Panc1 (cell line): ENCODE data around the gene SLC26A11.

Experiments
- POLR2AphosphoS5 ChIP-seq: IDR thresholded peaks from 2 replicates; pipeline ENCODE4 v1.6.1; 2012; ENCODE audit warnings: mild to moderate bottlenecking, low read depth, low read length, moderate library complexity
- SIN3A ChIP-seq: IDR thresholded peaks from 2 replicates; pipeline ENCODE4 v1.6.1; 2012; ENCODE audit warnings: low read depth, mild to moderate bottlenecking, low read length, moderate library complexity, borderline replicate concordance; ENCODE audit not compliant: insufficient read depth
- TF ChIP-seq, protein P1 (sequence below): fragments of 450-650 bp; IDR thresholded peaks from 2 replicates; pipeline ENCODE4 v1.5.1; 2017; ENCODE audit warnings: mild to moderate bottlenecking

- TF ChIP-seq, protein P1, sequence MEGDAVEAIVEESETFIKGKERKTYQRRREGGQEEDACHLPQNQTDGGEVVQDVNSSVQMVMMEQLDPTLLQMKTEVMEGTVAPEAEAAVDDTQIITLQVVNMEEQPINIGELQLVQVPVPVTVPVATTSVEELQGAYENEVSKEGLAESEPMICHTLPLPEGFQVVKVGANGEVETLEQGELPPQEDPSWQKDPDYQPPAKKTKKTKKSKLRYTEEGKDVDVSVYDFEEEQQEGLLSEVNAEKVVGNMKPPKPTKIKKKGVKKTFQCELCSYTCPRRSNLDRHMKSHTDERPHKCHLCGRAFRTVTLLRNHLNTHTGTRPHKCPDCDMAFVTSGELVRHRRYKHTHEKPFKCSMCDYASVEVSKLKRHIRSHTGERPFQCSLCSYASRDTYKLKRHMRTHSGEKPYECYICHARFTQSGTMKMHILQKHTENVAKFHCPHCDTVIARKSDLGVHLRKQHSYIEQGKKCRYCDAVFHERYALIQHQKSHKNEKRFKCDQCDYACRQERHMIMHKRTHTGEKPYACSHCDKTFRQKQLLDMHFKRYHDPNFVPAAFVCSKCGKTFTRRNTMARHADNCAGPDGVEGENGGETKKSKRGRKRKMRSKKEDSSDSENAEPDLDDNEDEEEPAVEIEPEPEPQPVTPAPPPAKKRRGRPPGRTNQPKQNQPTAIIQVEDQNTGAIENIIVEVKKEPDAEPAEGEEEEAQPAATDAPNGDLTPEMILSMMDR = no peak
- TF ChIP-seq SIN3A (no peak), POLR2AphosphoS5 (no peak)
These were observed 38.8 kb upstream of the SLC26A11 start for GRCh38 chr17:80181431-80181830.
